Panc1 (cell line): ENCODE measurements around the gene OR4S2. TPM values are rescaled to one million over a fixed set of nuclear protein-coding genes. Genes with fewer than 3 reads are reported as not detected.

ENCODE experiments used
- ATAC-seq: fragments of 200-7000 bp; cut with Tn5 transposase; 2 replicates; pipeline ENCODE4 v1.9.1; 2020; ENCODE audit warnings: mild to moderate bottlenecking, moderate library complexity
- BruUV-seq: library from RNA; stranded (reverse); fragments of 400-500 nt; replicated peaks from 2 replicates; lab custom pipeline; 2021; lab: Mats Ljungman, UMichigan
- CTCF ChIA-PET: fragments of 300-600 bp; sonication (Branson Sonifier 250); formaldehyde crosslinking; loops from one replicate; lab custom pipeline; 2022; ENCODE audit warnings: antibody characterized with exemption; lab: Charles Lee
- POLR2A ChIA-PET: fragments of 300-600 bp; sonication (Branson Sonifier 250); formaldehyde crosslinking; loops from one replicate; lab custom pipeline; 2022; ENCODE audit warnings: antibody characterized with exemption; lab: Charles Lee
- DNase-seq: peaks from one replicate; pipeline ENCODE4 v3.0.0-alpha.2; 2010; ENCODE audit warnings: low read depth, low spot score
- H3K27ac ChIP-seq: 2 replicates; pipeline ENCODE4 v1.5.1; 2011; ENCODE audit warnings: mild to moderate bottlenecking, low read length, inconsistent platforms
- H3K27me3 ChIP-seq: fragments of 200-500 bp; sonication (Bioruptor generic); 2 replicates; pipeline ENCODE4 v1.6.0; 2014; ENCODE audit warnings: low read length, inconsistent platforms; ENCODE audit not compliant: control insufficient read depth, insufficient read depth
- H3K36me3 ChIP-seq: fragments of 200-500 bp; sonication (Bioruptor generic); 2 replicates; pipeline ENCODE4 v1.5.1; 2014; ENCODE audit warnings: inconsistent platforms, mild to moderate bottlenecking, low read length, moderate library complexity; ENCODE audit not compliant: control insufficient read depth, insufficient read depth
- H3K4me1 ChIP-seq: 2 replicates; pipeline ENCODE4 v1.5.1; 2011; ENCODE audit warnings: inconsistent platforms, mild to moderate bottlenecking, low read length, moderate library complexity; ENCODE audit not compliant: control insufficient read depth, insufficient read depth
- H3K4me3 ChIP-seq, 2 experiments: 2 replicates each; pipeline ENCODE4 v1.5.1; 2011 to 2012; ENCODE audit warnings: low read depth in 2 of 2, low read length in 2 of 2, mild to moderate bottlenecking in 2 of 2, inconsistent platforms in 1 of 2, moderate library complexity in 1 of 2
- H3K9me3 ChIP-seq: fragments of 200-500 bp; sonication (Bioruptor generic); 2 replicates; pipeline ENCODE4 v1.5.1; 2014; ENCODE audit warnings: low read depth, mild to moderate bottlenecking, inconsistent platforms, low read length, moderate library complexity; ENCODE audit not compliant: control insufficient read depth, insufficient read depth
- CTCF ChIP-seq: fragments of 450-650 bp; IDR thresholded peaks from 2 replicates; pipeline ENCODE4 v1.5.1; 2017; ENCODE audit warnings: mild to moderate bottlenecking
- POLR2AphosphoS5 ChIP-seq: IDR thresholded peaks from 2 replicates; pipeline ENCODE4 v1.6.1; 2012; ENCODE audit warnings: mild to moderate bottlenecking, low read depth, low read length, moderate library complexity
- REST ChIP-seq, 2 experiments: IDR thresholded peaks; 2 replicates each; pipeline ENCODE4 v1.6.1; 2011 to 2012; ENCODE audit warnings: low read depth in 2 of 2, control low read depth in 1 of 2, low read length in 1 of 2, mild to moderate bottlenecking in 1 of 2, moderate library complexity in 1 of 2; ENCODE audit not compliant: insufficient read depth in 1 of 2
- SIN3A ChIP-seq: IDR thresholded peaks from 2 replicates; pipeline ENCODE4 v1.6.1; 2012; ENCODE audit warnings: low read depth, mild to moderate bottlenecking, low read length, moderate library complexity, borderline replicate concordance; ENCODE audit not compliant: insufficient read depth
- TCF7L2 ChIP-seq: IDR thresholded peaks from 2 replicates; pipeline ENCODE4 v1.6.1; 2011; ENCODE audit warnings: mild to moderate bottlenecking, low read depth, low read length, inconsistent platforms
- in situ Hi-C: cut with HindIII; loops from 2 replicates; pipeline ENCODE4 v1.10.0; 2016; ENCODE audit warnings: low sequenced_read_pairs, low pct_unique_long_range_greater_than_20kb
- intact Hi-C: fragments of 100-400 bp; cut with micrococcal nuclease; formaldehyde crosslinking; loops from one replicate; pipeline ENCODE4 v1.10.0; 2022; ENCODE audit not compliant: unreplicated experiment
- total RNA-seq: library from RNA; stranded (reverse); gene quantifications from one replicate; pipeline ENCODE4 v1.2.1, GENCODE V29; 2021; ENCODE audit not compliant: unreplicated experiment

OR4S2 gene
- total RNA-seq, 1 experiment from 2014 or later, result not detected

GRCh38 chr11:55624531-55624930 is 23.6 kb upstream of the OR4S2 start:
- no peaks in the 10 kb centered on the region for H3K36me3 ChIP-seq
- no peaks in the 10 kb centered on the region for H3K27me3 ChIP-seq
- ChIA-PET CTCF (no interaction called here), POLR2A (no interaction called here)
- H3K4me1 ChIP-seq, result no peaks in the 10 kb centered on the region
- intact Hi-C loops, result no loop called here
- in situ Hi-C loops, result no loop called here
- BruUV-seq, result no TSS peak
- no peaks in the 10 kb centered on the region for H3K9me3 ChIP-seq
- TF ChIP-seq POLR2AphosphoS5, result no peak
- no peak for TF ChIP-seq CTCF
- TF ChIP-seq TCF7L2, result no peak
- no peak for TF ChIP-seq SIN3A
- no peak for TF ChIP-seq REST (IDR thresholded peaks at IDR 0.05; ENCODE audit: insufficient read depth in 1 of 2, low read depth in 2 of 2, low read length in 1 of 2)
- DNase-seq (no peak), ATAC-seq (no peak)
- H3K27ac ChIP-seq, result no peak overlapping the region
- H3K4me3 ChIP-seq, result no peak overlapping the region

- Histone ChIP-seq H3K27me3 (no peaks in the 10 kb centered on the region), H3K4me3 (no peak within 1 kb of the TSS), H3K27ac (no peak within 1 kb of the TSS), H3K9me3 (peaks cover 4% of the 10 kb centered on the region; the same call in 1 of the 2 replicates), H3K4me1 (no peaks in the 10 kb centered on the region), H3K36me3 (no peaks in the 10 kb centered on the region)
- ChIA-PET CTCF (no interaction called here), POLR2A (no interaction called here)
- DNase-seq (no peak), ATAC-seq (no peak)
- intact Hi-C loops (loop anchor here (10.0 kb wide), 1 partner anchor 130 kb away; no protein-coding TSS in a partner anchor), in situ Hi-C loops (no loop called here)
- TF ChIP-seq SIN3A (no peak), TCF7L2 (no peak), REST (IDR thresholded peaks at IDR 0.05; ENCODE audit: insufficient read depth in 1 of 2, low read depth in 2 of 2, low read length in 1 of 2) (no peak), POLR2AphosphoS5 (no peak)
- BruUV-seq, result no TSS peak
Measured at GRCh38 chr11:55634813-55635212, 13.3 kb upstream of the OR4S2 start, which contains the start of gene OR4P4. Gene OR4P4 (plus strand): TSS chr11:55635113.
